ENCODE results near the gene ADGRG6. TPM values are rescaled to one million over a fixed set of nuclear protein-coding genes. Genes with fewer than 3 reads are reported as not detected.
A peak's percentile ranks its signal among the peaks of the same experiment; 100 is the strongest.

The ADGRG6 gene
- total RNA-seq, 1 experiment from 2014 or later = 98.7 TPM

DNA sequence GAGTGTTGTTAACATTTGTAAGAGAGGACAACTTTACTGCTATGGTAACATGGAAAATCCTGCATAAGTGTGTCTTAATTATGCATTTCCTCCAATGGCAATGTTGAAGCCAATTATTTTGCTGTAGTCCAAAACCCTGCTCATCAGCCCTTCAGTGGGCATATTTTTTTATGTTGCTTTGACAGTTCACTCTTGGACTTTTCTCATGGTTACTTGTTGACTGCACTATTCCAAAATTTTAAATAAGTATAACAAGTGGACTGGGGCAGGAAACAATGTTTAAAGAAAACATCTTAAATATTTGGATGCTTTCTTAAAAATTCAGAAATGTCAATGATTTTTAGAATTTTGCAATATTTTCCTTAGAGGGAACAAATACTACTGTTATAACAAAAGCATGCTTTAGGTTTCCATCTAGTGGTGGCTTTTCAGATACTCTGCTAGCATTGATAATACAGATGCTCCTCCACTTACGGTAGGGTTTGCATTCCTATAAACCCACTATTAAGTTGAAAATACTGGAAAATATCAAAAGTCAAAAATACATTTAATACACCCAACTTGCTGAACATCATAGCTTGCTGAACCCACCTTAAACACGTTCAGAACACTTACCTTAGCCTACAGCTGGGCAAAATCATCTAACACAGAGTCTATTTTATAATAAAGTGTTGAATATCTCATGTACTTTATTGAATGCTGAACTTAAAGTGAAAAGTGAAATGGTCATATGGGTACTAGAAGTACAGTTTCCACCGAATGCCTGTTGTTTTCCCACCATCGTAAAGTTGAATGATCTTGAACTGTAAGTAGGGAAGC, 86.4 kb downstream of the ADGRG6 start:
- H3K9me3 ChIP-seq = no peaks in the 10 kb centered on the region
- no TSS peak for BruUV-seq (replicated peaks)
- peaks cover 2% of the 10 kb centered on the region; the same call in 1 of the 2 replicates for H3K36me3 ChIP-seq (ENCODE audit: control insufficient read depth, insufficient read depth, low read length)
- no peaks in the 10 kb centered on the region; the same call in 1 of the 2 replicates for H3K4me1 ChIP-seq
- TF ChIP-seq, protein P1, sequence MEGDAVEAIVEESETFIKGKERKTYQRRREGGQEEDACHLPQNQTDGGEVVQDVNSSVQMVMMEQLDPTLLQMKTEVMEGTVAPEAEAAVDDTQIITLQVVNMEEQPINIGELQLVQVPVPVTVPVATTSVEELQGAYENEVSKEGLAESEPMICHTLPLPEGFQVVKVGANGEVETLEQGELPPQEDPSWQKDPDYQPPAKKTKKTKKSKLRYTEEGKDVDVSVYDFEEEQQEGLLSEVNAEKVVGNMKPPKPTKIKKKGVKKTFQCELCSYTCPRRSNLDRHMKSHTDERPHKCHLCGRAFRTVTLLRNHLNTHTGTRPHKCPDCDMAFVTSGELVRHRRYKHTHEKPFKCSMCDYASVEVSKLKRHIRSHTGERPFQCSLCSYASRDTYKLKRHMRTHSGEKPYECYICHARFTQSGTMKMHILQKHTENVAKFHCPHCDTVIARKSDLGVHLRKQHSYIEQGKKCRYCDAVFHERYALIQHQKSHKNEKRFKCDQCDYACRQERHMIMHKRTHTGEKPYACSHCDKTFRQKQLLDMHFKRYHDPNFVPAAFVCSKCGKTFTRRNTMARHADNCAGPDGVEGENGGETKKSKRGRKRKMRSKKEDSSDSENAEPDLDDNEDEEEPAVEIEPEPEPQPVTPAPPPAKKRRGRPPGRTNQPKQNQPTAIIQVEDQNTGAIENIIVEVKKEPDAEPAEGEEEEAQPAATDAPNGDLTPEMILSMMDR (IDR thresholded peaks at IDR 0.05; ENCODE audit: insufficient read depth in 1 of 2, low read depth in 1 of 2, low read length in 1 of 2, severe bottlenecking in 1 of 2, unreplicated experiment in 1 of 2) = peak; percentile 60 to 69
- peaks cover 10% of the 10 kb centered on the region for H3K4me1 Mint-ChIP-seq (ENCODE audit: low read depth, unreplicated experiment)
- H3K27ac Mint-ChIP-seq (ENCODE audit: unreplicated experiment) = peak overlapping the region; percentile 38
- POLR2A ChIA-PET = no interaction called here
- CTCF ChIA-PET = interaction anchor here (1.1 to 1.7 kb wide), 4 partner anchors 13 to 232 kb away, joined by 3 to 16 read pairs (median 4); partner anchors contain the start of gene ADGRG6
- intact Hi-C loops (cut with micrococcal nuclease; ENCODE audit: unreplicated experiment) = loop anchor here (1.0 to 2.0 kb wide), 5 partner anchors 86 to 241 kb away; partner anchors contain the start of genes ADGRG6, NMBR and VTA1
- peaks cover 38% of the 10 kb centered on the region for H3K36me3 Mint-ChIP-seq (ENCODE audit: insufficient read depth, unreplicated experiment)
- no peak overlapping the region for H3K4me3 Mint-ChIP-seq (ENCODE audit: unreplicated experiment)
- H3K4me3 ChIP-seq (ENCODE audit: low read depth, low read length) = no peak overlapping the region
- no peaks in the 10 kb centered on the region for H3K27me3 ChIP-seq (replicated peaks; ENCODE audit: control insufficient read depth, insufficient read depth, low read length)
- peak in 1 of 2 experiments; percentile 46 for DNase-seq
- H3K27me3 Mint-ChIP-seq (ENCODE audit: insufficient read depth, unreplicated experiment) = no peaks in the 10 kb centered on the region
- H3K9me3 Mint-ChIP-seq (ENCODE audit: unreplicated experiment) = no peaks in the 10 kb centered on the region

DNA sequence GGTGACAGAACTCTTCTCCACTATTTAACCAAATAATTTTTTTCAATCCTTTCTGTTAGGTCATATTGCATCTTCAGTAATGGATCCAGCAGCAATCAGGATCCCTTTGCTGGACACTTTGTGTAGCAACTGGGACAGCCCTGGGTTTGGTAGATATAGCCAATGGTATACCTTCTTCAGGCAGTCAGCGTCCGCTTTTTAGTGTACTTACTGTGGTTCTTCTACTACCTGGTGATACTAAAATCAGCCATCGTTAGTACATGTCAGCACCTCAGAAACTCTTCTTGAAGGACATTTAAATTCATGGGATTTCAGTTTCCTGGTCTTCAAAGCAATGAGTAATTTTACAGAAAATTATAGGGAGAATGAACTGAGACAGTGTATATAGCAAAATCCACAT, 93.5 kb downstream of the ADGRG6 start:
- Mint-ChIP-seq H3K4me3 (ENCODE audit: unreplicated experiment) (no peak overlapping the region), H3K36me3 (ENCODE audit: insufficient read depth, unreplicated experiment) (peaks cover 49% of the 10 kb centered on the region), H3K4me1 (ENCODE audit: low read depth, unreplicated experiment) (no peaks in the 10 kb centered on the region), H3K27me3 (ENCODE audit: insufficient read depth, unreplicated experiment) (no peaks in the 10 kb centered on the region), H3K27ac (ENCODE audit: unreplicated experiment) (no peak overlapping the region), H3K9me3 (ENCODE audit: unreplicated experiment) (no peaks in the 10 kb centered on the region)
- no peaks in the 10 kb centered on the region for H3K4me1 ChIP-seq
- POLR2A ChIA-PET = no interaction called here
- H3K36me3 ChIP-seq (ENCODE audit: control insufficient read depth, insufficient read depth, low read length) = no peaks in the 10 kb centered on the region
- no TSS peak for BruUV-seq (replicated peaks)
- H3K4me3 ChIP-seq (ENCODE audit: low read depth, low read length) = no peak overlapping the region
- DNase-seq = no peak
- intact Hi-C loops (cut with micrococcal nuclease; ENCODE audit: unreplicated experiment) = no loop called here
- CTCF ChIA-PET = interaction anchor here (1.0 kb wide), 1 partner anchor 163 kb away, joined by 3 read pairs; no protein-coding TSS in a partner anchor
- H3K27me3 ChIP-seq (replicated peaks; ENCODE audit: control insufficient read depth, insufficient read depth, low read length) = no peaks in the 10 kb centered on the region
- no peaks in the 10 kb centered on the region for H3K9me3 ChIP-seq
- TF ChIP-seq, protein P1 (IDR thresholded peaks at IDR 0.05; ENCODE audit: insufficient read depth in 1 of 2, low read depth in 1 of 2, low read length in 1 of 2, severe bottlenecking in 1 of 2, unreplicated experiment in 1 of 2) = no peak

DNA sequence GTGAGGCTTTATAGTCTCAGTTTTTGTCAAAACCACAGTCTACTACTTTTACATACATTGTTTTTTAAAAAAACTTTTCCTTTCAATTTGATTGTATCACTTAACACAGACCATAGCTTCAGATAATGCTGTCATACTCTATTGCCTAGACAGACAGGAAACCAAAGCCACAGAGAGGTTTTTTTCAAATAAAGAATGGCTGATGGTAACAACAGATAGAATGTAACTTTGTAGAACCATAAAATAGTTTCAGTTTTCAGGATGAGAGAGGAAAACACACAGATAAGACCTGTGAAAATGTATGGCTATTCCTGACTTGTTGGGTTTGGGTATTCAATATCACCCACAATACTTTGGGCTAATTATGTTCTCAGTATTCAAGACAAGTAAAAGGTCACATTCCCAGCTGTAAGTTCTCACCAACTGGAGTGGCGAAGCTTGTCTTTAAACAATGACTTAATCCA, 94.0 kb downstream of the ADGRG6 start:
- BruUV-seq (replicated peaks) = no TSS peak
- H3K9me3 ChIP-seq = no peaks in the 10 kb centered on the region

More for the DNA sequence above, 94.0 kb downstream of the ADGRG6 start:
- DNase-seq = no peak
- Mint-ChIP-seq H3K27me3 (ENCODE audit: insufficient read depth, unreplicated experiment) (no peaks in the 10 kb centered on the region), H3K4me3 (ENCODE audit: unreplicated experiment) (no peak overlapping the region), H3K4me1 (ENCODE audit: low read depth, unreplicated experiment) (no peaks in the 10 kb centered on the region), H3K27ac (ENCODE audit: unreplicated experiment) (no peak overlapping the region), H3K9me3 (ENCODE audit: unreplicated experiment) (no peaks in the 10 kb centered on the region), H3K36me3 (ENCODE audit: insufficient read depth, unreplicated experiment) (peaks cover 53% of the 10 kb centered on the region)
- intact Hi-C loops (cut with micrococcal nuclease; ENCODE audit: unreplicated experiment) = no loop called here
- no peaks in the 10 kb centered on the region for H3K36me3 ChIP-seq (ENCODE audit: control insufficient read depth, insufficient read depth, low read length)
- TF ChIP-seq, protein P1 (IDR thresholded peaks at IDR 0.05; ENCODE audit: insufficient read depth in 1 of 2, low read depth in 1 of 2, low read length in 1 of 2, severe bottlenecking in 1 of 2, unreplicated experiment in 1 of 2) = no peak
- H3K4me1 ChIP-seq = no peaks in the 10 kb centered on the region
- ChIA-PET CTCF (interaction anchor here (1.0 kb wide), 1 partner anchor 163 kb away, joined by 3 read pairs; no protein-coding TSS in a partner anchor), POLR2A (no interaction called here)
- no peak overlapping the region for H3K4me3 ChIP-seq (ENCODE audit: low read depth, low read length)
- no peaks in the 10 kb centered on the region for H3K27me3 ChIP-seq (replicated peaks; ENCODE audit: control insufficient read depth, insufficient read depth, low read length)

Measured in Caco-2 (cell line).